ENCODE results near the gene ADTRP.
"Not testable (repeated sequence)": the region's sequence is repeated elsewhere in the genome, so short reads cannot be mapped to it uniquely, and the experiment has no call there.

Gene ADTRP

DNA sequence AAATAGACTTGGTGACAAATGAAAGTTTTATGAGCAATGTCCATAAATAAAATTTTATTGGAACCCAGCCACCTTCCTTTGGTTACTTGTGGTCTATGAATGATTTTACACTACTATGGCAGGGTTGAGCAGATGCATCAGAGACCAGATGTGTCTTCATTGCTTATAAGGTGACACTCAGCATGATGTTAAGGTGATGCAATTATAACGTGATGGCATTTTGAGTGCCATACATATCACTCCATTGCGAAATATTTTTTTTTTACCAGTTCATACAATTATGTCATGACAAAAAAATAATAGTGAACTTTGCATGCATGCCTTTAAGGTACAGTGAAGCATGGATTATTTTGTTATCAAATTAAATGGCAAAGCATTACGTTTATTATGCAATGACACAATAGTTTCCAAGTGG lies 96.0 kb downstream of the ADTRP start:
- no peak overlapping the region for H3K4me3 ChIP-seq (ENCODE audit: low read depth, low read length)
- DNase-seq (ENCODE audit: low read depth): no peak
- TF ChIP-seq, protein P1, sequence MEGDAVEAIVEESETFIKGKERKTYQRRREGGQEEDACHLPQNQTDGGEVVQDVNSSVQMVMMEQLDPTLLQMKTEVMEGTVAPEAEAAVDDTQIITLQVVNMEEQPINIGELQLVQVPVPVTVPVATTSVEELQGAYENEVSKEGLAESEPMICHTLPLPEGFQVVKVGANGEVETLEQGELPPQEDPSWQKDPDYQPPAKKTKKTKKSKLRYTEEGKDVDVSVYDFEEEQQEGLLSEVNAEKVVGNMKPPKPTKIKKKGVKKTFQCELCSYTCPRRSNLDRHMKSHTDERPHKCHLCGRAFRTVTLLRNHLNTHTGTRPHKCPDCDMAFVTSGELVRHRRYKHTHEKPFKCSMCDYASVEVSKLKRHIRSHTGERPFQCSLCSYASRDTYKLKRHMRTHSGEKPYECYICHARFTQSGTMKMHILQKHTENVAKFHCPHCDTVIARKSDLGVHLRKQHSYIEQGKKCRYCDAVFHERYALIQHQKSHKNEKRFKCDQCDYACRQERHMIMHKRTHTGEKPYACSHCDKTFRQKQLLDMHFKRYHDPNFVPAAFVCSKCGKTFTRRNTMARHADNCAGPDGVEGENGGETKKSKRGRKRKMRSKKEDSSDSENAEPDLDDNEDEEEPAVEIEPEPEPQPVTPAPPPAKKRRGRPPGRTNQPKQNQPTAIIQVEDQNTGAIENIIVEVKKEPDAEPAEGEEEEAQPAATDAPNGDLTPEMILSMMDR (IDR thresholded peaks at IDR 0.05; ENCODE audit: low read depth, low read length, missing control alignments): no peak

DNA sequence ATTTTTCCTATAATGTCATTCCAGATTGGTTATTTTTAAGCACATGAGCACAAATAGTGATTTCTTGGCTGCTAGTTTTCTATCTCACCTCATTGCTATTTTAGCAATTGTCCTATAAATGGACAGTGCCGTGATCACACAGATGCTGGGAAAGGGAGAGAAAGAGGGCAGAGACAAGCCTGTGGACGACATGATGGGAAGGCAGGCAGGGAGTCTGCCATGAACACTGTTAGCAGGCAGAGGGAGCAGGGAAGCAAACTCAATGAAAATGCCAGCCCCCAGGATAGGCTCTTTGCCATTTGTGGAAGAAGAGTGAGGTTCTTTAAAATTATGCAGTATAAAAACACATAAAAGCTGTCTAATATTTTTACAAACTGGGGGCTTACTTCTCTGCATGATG lies 96.8 kb downstream of the ADTRP start:
- TF ChIP-seq, protein P1 (IDR thresholded peaks at IDR 0.05; ENCODE audit: low read depth, low read length, missing control alignments): no peak
- no peak for DNase-seq (ENCODE audit: low read depth)
- H3K4me3 ChIP-seq (ENCODE audit: low read depth, low read length): no peak overlapping the region

DNA sequence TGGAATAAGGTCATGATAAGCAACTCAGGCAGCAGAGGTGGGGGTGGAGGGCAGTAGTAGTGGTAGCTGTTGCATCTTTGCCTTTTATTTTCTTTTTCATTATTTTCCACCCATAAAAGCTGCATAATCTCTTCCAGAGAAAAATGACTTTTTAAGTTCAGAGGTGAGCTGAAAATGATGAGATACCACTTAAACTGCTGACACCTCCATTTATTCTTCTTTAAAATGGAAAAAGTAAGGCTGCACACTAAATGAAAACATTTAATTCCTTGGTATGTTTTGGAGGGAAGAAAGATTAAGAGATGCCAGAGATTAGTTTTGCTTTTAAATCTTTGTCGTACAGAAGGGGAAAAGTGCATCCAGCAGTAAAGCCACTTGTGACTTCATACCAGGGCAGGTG lies 97.2 kb downstream of the ADTRP start:
- TF ChIP-seq, protein P1 (IDR thresholded peaks at IDR 0.05; ENCODE audit: low read depth, low read length, missing control alignments): no peak
- DNase-seq (ENCODE audit: low read depth): no peak
- H3K4me3 ChIP-seq (ENCODE audit: low read depth, low read length): no peak overlapping the region

DNA sequence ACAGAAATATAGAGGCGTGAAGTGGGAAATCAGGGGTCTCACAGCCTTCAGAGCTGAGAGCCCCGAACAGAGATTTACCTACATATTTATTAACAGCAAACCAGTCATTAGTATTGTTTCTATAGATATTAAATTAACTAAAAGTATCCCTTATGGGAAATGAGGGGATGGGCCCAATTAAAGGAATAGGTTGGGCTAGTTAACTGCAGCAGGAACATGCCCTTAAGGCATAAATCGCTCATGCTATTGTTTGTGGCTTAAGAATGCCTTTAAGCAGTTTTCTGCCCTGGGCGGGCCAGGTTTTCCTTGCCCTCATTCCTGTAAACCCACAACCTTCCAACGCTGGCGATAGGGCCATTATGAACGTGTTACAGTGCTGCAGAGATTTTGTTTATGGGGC lies 98.1 kb downstream of the ADTRP start:
- not testable (repeated sequence) for DNase-seq (ENCODE audit: low read depth); H3K4me3 ChIP-seq (ENCODE audit: low read depth, low read length)

DNA sequence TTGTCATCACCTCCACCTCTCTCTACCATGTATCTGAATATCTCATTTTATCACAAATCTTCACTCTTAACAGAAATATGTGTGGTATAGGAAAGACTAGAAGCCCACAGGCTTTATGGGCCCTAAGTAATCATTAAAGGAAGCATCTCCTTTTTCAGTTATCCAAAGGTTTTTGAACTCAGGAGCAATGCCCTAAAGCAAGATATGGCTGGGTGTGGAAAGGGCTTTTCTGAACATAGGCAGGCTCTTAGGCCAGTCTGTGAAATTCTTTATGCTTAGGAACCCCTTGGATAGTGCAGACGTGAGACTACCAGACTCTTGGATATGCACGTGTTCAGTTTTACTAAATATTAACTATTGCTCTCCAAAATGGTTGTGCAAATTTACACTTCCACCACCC lies 99.5 kb downstream of the ADTRP start:
- TF ChIP-seq, protein P1 (IDR thresholded peaks at IDR 0.05; ENCODE audit: low read depth, low read length, missing control alignments): no peak
- DNase-seq (ENCODE audit: low read depth): no peak
- no peak overlapping the region for H3K4me3 ChIP-seq (ENCODE audit: low read depth, low read length)

DNA sequence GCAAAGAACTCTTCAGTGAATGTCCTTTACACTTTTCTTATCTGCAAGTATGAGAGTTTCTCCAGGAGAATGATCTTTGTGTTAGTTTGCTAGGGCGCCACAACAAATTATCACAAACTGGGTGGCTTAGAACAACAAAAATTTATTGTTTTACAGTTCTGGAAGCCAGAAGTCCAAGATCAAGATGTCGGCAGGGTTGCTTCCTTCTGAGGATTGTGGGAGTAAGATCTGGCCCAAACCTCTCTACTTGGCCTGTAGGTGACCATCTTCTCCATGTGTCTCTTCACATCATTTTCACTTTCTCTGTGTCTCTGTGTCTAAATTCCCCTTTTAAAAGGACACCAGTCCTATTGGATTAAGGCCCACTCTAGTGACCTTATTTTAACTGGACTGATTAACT lies 103.0 kb downstream of the ADTRP start:
- no peak overlapping the region for H3K4me3 ChIP-seq (ENCODE audit: low read depth, low read length)
- no peak for DNase-seq (ENCODE audit: low read depth)
- TF ChIP-seq, protein P1 (IDR thresholded peaks at IDR 0.05; ENCODE audit: low read depth, low read length, missing control alignments): peak; percentile 19

DNA sequence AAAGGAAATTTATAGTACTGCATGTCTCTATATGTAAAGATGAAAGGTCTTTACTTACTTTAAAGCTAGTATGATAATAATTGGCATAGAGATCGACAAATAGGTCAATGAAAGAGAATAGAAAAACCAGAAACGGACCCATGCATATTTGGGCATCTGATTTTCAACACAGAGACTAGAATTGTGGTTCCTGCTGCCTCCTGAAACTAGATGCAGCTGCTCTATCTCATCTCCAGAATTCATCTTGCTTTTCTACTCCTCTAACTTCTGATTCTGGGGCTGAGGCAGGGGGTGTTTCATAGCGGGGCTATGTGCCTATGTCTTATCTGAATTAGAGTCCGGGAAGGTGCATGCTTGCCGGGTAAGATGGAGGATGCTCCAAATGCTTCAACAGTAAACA lies 105.9 kb downstream of the ADTRP start:
- DNase-seq (ENCODE audit: low read depth): no peak
- TF ChIP-seq, protein P1 (IDR thresholded peaks at IDR 0.05; ENCODE audit: low read depth, low read length, missing control alignments): no peak
- H3K4me3 ChIP-seq (ENCODE audit: low read depth, low read length): no peak overlapping the region

DNA sequence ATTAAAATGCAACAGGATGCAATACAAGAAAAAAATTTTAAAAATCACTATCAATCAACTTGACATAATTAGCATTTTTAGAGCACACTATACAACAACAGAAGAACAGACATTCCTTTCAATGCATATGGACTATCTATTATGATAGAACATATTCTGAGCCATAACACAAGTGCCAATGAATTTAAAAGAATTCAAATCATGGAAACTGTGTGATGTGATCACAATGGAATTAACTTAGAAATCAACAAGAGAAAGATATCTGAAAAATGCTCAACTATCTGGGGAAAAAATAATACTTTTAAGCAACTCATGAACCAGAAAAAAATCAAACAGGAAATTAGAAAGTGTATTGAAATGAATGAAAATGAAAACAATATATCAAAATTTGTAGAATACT lies 106.3 kb downstream of the ADTRP start:
- TF ChIP-seq, protein P1 (IDR thresholded peaks at IDR 0.05; ENCODE audit: low read depth, low read length, missing control alignments): no peak

More for the DNA sequence above, 106.3 kb downstream of the ADTRP start:
- DNase-seq (ENCODE audit: low read depth): no peak
- H3K4me3 ChIP-seq (ENCODE audit: low read depth, low read length): no peak overlapping the region

Data from GM12864 (cell line).